Measurements from ENCODE around the gene FLYWCH1.

The FLYWCH1 gene

GRCh38 chr16:2991566-2992261, 80.0 kb downstream of the FLYWCH1 start:
- TF ChIP-seq POLR2AphosphoS5 (IDR thresholded peaks at IDR 0.05; ENCODE audit: low read depth, low read length) (no peak), SIN3A (IDR thresholded peaks at IDR 0.05; ENCODE audit: borderline replicate concordance, insufficient read depth, low read length) (no peak), REST (IDR thresholded peaks at IDR 0.05; ENCODE audit: insufficient read depth in 1 of 2, low read depth in 2 of 2, low read length in 2 of 2) (no peak), FOXP2 (optimal IDR thresholded peaks at IDR 0.05; ENCODE audit: borderline replicate concordance, extremely low read depth, extremely low read length, insufficient read depth) (no peak), TAF1 (IDR thresholded peaks at IDR 0.05; ENCODE audit: borderline replicate concordance, insufficient read depth, low read length) (no peak)

- no peak for TF ChIP-seq POLR2AphosphoS5 (IDR thresholded peaks at IDR 0.05; ENCODE audit: low read depth, low read length)
- no peak for TF ChIP-seq SIN3A (IDR thresholded peaks at IDR 0.05; ENCODE audit: borderline replicate concordance, insufficient read depth, low read length)
- no peak for TF ChIP-seq FOXP2 (optimal IDR thresholded peaks at IDR 0.05; ENCODE audit: borderline replicate concordance, extremely low read depth, extremely low read length, insufficient read depth)
- TF ChIP-seq TAF1 (IDR thresholded peaks at IDR 0.05; ENCODE audit: borderline replicate concordance, insufficient read depth, low read length): no peak
- no peak for TF ChIP-seq REST (IDR thresholded peaks at IDR 0.05; ENCODE audit: insufficient read depth in 1 of 2, low read depth in 2 of 2, low read length in 2 of 2)
These were observed 80.8 kb downstream of the FLYWCH1 start for GRCh38 chr16:2992383-2993081.

- TF ChIP-seq SIN3A (IDR thresholded peaks at IDR 0.05; ENCODE audit: borderline replicate concordance, insufficient read depth, low read length): no peak
- TF ChIP-seq FOXP2 (optimal IDR thresholded peaks at IDR 0.05; ENCODE audit: borderline replicate concordance, extremely low read depth, extremely low read length, insufficient read depth): no peak
- TF ChIP-seq POLR2AphosphoS5 (IDR thresholded peaks at IDR 0.05; ENCODE audit: low read depth, low read length): no peak
These were observed 84.6 kb downstream of the FLYWCH1 start for GRCh38 chr16:2996298-2996697.

- TF ChIP-seq FOXP2 (optimal IDR thresholded peaks at IDR 0.05; ENCODE audit: borderline replicate concordance, extremely low read depth, extremely low read length, insufficient read depth): no peak
- no peak for TF ChIP-seq TAF1 (IDR thresholded peaks at IDR 0.05; ENCODE audit: borderline replicate concordance, insufficient read depth, low read length)
- TF ChIP-seq POLR2AphosphoS5 (IDR thresholded peaks at IDR 0.05; ENCODE audit: low read depth, low read length): no peak
- no peak for TF ChIP-seq SIN3A (IDR thresholded peaks at IDR 0.05; ENCODE audit: borderline replicate concordance, insufficient read depth, low read length)
- no peak for TF ChIP-seq REST (IDR thresholded peaks at IDR 0.05; ENCODE audit: insufficient read depth in 1 of 2, low read depth in 2 of 2, low read length in 2 of 2)
These were observed 88.2 kb downstream of the FLYWCH1 start for GRCh38 chr16:2999929-3000328.

GRCh38 chr16:3000540-3000939, 88.8 kb downstream of the FLYWCH1 start:
- TF ChIP-seq SIN3A (IDR thresholded peaks at IDR 0.05; ENCODE audit: borderline replicate concordance, insufficient read depth, low read length) (no peak), TAF1 (IDR thresholded peaks at IDR 0.05; ENCODE audit: borderline replicate concordance, insufficient read depth, low read length) (no peak), FOXP2 (optimal IDR thresholded peaks at IDR 0.05; ENCODE audit: borderline replicate concordance, extremely low read depth, extremely low read length, insufficient read depth) (no peak), REST (IDR thresholded peaks at IDR 0.05; ENCODE audit: insufficient read depth in 1 of 2, low read depth in 2 of 2, low read length in 2 of 2) (no peak), POLR2AphosphoS5 (IDR thresholded peaks at IDR 0.05; ENCODE audit: low read depth, low read length) (no peak)

Measured in PFSK-1 (cell line).